Vagina (tissue), 2 donors: ENCODE measurements around the gene USP34.
"Not testable (repeated sequence)": the region's sequence is repeated elsewhere in the genome, so short reads cannot be mapped to it uniquely, and the experiment has no call there.

Experiments used
- POLR2A ChIP-seq, 2 donors: fragments of 450-650 bp; IDR thresholded peaks; one replicate each; pipeline ENCODE4 v1.6.1; 2017; ENCODE audit warnings: antibody characterized with exemption in 2 of 2, mild to moderate bottlenecking in 2 of 2, moderate library complexity in 2 of 2
- POLR2AphosphoS5 ChIP-seq, 2 donors: sonication (generic); formaldehyde crosslinking; IDR thresholded peaks; one replicate each; pipeline ENCODE4 v1.9.0; 2017; ENCODE audit warnings: antibody characterized with exemption in 2 of 2, mild to moderate bottlenecking in 2 of 2, low read depth in 1 of 2; ENCODE audit not compliant: insufficient read depth in 1 of 2
- TF ChIP-seq, protein P1 (sequence below), 3 experiments: fragments of 450-650 bp in 2 of 3; fragments of 200-600 bp in 1 of 3; sonication (generic) in 1 of 3; IDR thresholded peaks; one replicate each; pipeline ENCODE4 v1.5.1; 2017 to 2019; ENCODE audit warnings: antibody characterized with exemption in 3 of 3, mild to moderate bottlenecking in 2 of 3, moderate library complexity in 2 of 3

- TF ChIP-seq, protein P1, sequence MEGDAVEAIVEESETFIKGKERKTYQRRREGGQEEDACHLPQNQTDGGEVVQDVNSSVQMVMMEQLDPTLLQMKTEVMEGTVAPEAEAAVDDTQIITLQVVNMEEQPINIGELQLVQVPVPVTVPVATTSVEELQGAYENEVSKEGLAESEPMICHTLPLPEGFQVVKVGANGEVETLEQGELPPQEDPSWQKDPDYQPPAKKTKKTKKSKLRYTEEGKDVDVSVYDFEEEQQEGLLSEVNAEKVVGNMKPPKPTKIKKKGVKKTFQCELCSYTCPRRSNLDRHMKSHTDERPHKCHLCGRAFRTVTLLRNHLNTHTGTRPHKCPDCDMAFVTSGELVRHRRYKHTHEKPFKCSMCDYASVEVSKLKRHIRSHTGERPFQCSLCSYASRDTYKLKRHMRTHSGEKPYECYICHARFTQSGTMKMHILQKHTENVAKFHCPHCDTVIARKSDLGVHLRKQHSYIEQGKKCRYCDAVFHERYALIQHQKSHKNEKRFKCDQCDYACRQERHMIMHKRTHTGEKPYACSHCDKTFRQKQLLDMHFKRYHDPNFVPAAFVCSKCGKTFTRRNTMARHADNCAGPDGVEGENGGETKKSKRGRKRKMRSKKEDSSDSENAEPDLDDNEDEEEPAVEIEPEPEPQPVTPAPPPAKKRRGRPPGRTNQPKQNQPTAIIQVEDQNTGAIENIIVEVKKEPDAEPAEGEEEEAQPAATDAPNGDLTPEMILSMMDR (IDR thresholded peaks at IDR 0.05) = not testable (repeated sequence)
- not testable (repeated sequence) for TF ChIP-seq POLR2AphosphoS5 (IDR thresholded peaks at IDR 0.05; ENCODE audit: insufficient read depth in 1 of 2, low read depth in 1 of 2); POLR2A (IDR thresholded peaks at IDR 0.05)
Measured at GRCh38 chr2:61148091-61148490, 322.8 kb downstream of the USP34 start.
